Cardiac muscle cell (in vitro differentiated cells and primary cell): ENCODE measurements around the gene BOC. TPM values are rescaled to one million over a fixed set of nuclear protein-coding genes. Genes with fewer than 3 reads are reported as not detected.
A peak's percentile ranks its signal among the peaks of the same experiment; 100 is the strongest.

Source experiments
- DNase-seq, 2 donors: peaks; one replicate each; pipeline versions ENCODE4 v3.0.0 to v3.0.0-alpha.2; 2010 to 2017; ENCODE audit warnings: low read depth in 1 of 2, low spot score in 1 of 2
- H3K27ac ChIP-seq: fragments of 200-600 bp; sonication (generic); 2 replicates; pipeline ENCODE4 v1.5.1; 2016
- H3K27me3 ChIP-seq: fragments of 200-600 bp; sonication (generic); 2 replicates; pipeline ENCODE4 v1.6.0; 2016; ENCODE audit warnings: control low read depth
- H3K36me3 ChIP-seq: fragments of 200-600 bp; sonication (generic); 2 replicates; pipeline ENCODE4 v1.5.1; 2016; ENCODE audit warnings: control low read depth
- H3K4me1 ChIP-seq: fragments of 200-600 bp; sonication (generic); 2 replicates; pipeline ENCODE4 v1.8.1; 2017; ENCODE audit warnings: low read depth, mild to moderate bottlenecking, mixed run types
- H3K4me3 ChIP-seq: fragments of 200-600 bp; sonication (generic); 2 replicates; pipeline ENCODE4 v1.5.1; 2016; ENCODE audit warnings: mild to moderate bottlenecking
- H3K9me3 ChIP-seq: fragments of 200-600 bp; sonication (generic); 2 replicates; pipeline ENCODE4 v1.5.1; 2017; ENCODE audit warnings: low read depth, mild to moderate bottlenecking, control low read depth
- CTCF ChIP-seq: IDR thresholded peaks from 2 replicates; pipeline ENCODE4 v1.5.1; 2012; ENCODE audit warnings: low read depth, mild to moderate bottlenecking, low read length
- polyA plus RNA-seq: library from polyadenylated mRNA; unstranded; fragments of >200 nt; fragmentation: Nextera tagmentation; extraction: Ambion mirVana; gene quantifications from 2 replicates; pipeline ENCODE4 v1.2.1, GENCODE V29; 2016
- total RNA-seq: library from RNA; depleted of rRNA; stranded (reverse); fragments of >200 nt; gene quantifications from 2 replicates; pipeline ENCODE4 v1.2.3, GENCODE V29; 2016

Gene BOC
- total and polyA plus RNA-seq, 2 experiments from 2014 or later, result 9.5 to 14.1 TPM

GRCh38 chr3:113233497-113233896, 22.1 kb downstream of the BOC start:
- no peaks in the 10 kb centered on the region for H3K36me3 ChIP-seq
- no peak for TF ChIP-seq CTCF

GRCh38 chr3:113234028-113234427, 22.7 kb downstream of the BOC start:
- peaks cover under 1% of the 10 kb centered on the region for H3K4me1 ChIP-seq
- TF ChIP-seq CTCF, result no peak
- H3K27ac ChIP-seq, result no peak overlapping the region
- no peaks in the 10 kb centered on the region for H3K36me3 ChIP-seq
- H3K4me3 ChIP-seq, result no peak overlapping the region
- H3K27me3 ChIP-seq, result no peaks in the 10 kb centered on the region
- no peak for DNase-seq
- H3K9me3 ChIP-seq, result no peaks in the 10 kb centered on the region

More at GRCh38 chr3:113233497-113233896, 22.1 kb downstream of the BOC start:
- no peak for DNase-seq
- no peaks in the 10 kb centered on the region for H3K27me3 ChIP-seq
- H3K4me3 ChIP-seq, result no peak overlapping the region
- H3K27ac ChIP-seq, result no peak overlapping the region
- H3K9me3 ChIP-seq, result no peaks in the 10 kb centered on the region
- H3K4me1 ChIP-seq, result peaks cover 6% of the 10 kb centered on the region

- peak in 1 of 2 donors; percentile 36 for DNase-seq
- no peak for TF ChIP-seq CTCF
- no peaks in the 10 kb centered on the region for H3K4me1 ChIP-seq
- no peaks in the 10 kb centered on the region for H3K27me3 ChIP-seq
- no peaks in the 10 kb centered on the region for H3K9me3 ChIP-seq
- H3K36me3 ChIP-seq, result no peaks in the 10 kb centered on the region
- no peak overlapping the region for H3K27ac ChIP-seq
- no peak overlapping the region for H3K4me3 ChIP-seq
Observed at GRCh38 chr3:113234688-113235260, 23.4 kb downstream of the BOC start.

GRCh38 chr3:113238503-113238902, 27.1 kb downstream of the BOC start:
- Histone ChIP-seq H3K27ac (no peak overlapping the region), H3K27me3 (no peaks in the 10 kb centered on the region), H3K4me1 (peaks cover 12% of the 10 kb centered on the region), H3K36me3 (no peaks in the 10 kb centered on the region), H3K9me3 (no peaks in the 10 kb centered on the region), H3K4me3 (no peak overlapping the region)
- TF ChIP-seq CTCF, result no peak
- DNase-seq, result no peak

- no peak overlapping the region for H3K27ac ChIP-seq
- no peak for TF ChIP-seq CTCF
- no peaks in the 10 kb centered on the region for H3K9me3 ChIP-seq
- DNase-seq, result no peak
- no peaks in the 10 kb centered on the region for H3K36me3 ChIP-seq
- no peak overlapping the region for H3K4me3 ChIP-seq
- no peaks in the 10 kb centered on the region for H3K27me3 ChIP-seq
- peaks cover 12% of the 10 kb centered on the region for H3K4me1 ChIP-seq
Observed at GRCh38 chr3:113240841-113241240, 29.5 kb downstream of the BOC start.
